Renal cortical epithelial cell (primary cell): ENCODE data around the gene PIGQ. TPM values are rescaled to one million over a fixed set of nuclear protein-coding genes. Genes with fewer than 3 reads are reported as not detected.
A peak's percentile ranks its signal among the peaks of the same experiment; 100 is the strongest.

Source experiments
- DNase-seq: peaks from one replicate; pipeline ENCODE4 v3.0.0-alpha.2; 2011; ENCODE audit warnings: low read depth
- total RNA-seq: library from RNA; depleted of rRNA; stranded (reverse); fragments of >200 nt; gene quantifications from 2 replicates; pipeline ENCODE4 v1.2.3, GENCODE V29; 2014

The PIGQ gene
- total RNA-seq, 1 donor from 2014 or later = 68.5 TPM

DNA sequence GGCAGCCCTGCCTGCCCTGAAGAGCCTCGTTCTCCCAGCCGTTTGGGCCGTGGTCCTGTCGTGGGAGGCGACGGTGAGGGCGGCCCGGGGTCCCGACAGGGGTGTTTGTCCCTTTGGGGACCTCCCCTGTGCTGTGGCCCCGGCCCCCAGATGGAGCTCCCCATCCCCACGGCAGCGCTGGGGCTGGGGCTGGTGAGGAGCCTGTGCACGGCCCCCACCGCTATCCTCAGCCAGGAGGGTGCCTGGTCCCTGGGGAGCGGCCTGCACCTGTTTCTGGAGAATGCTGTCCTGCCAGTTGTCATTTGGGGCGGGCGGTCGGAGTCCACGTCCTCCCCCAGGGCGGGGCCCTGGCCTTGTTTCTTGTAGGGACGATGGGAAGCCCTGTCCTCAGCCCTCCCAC, 35.6 kb upstream of the PIGQ start:
- DNase-seq = no peak

DNA sequence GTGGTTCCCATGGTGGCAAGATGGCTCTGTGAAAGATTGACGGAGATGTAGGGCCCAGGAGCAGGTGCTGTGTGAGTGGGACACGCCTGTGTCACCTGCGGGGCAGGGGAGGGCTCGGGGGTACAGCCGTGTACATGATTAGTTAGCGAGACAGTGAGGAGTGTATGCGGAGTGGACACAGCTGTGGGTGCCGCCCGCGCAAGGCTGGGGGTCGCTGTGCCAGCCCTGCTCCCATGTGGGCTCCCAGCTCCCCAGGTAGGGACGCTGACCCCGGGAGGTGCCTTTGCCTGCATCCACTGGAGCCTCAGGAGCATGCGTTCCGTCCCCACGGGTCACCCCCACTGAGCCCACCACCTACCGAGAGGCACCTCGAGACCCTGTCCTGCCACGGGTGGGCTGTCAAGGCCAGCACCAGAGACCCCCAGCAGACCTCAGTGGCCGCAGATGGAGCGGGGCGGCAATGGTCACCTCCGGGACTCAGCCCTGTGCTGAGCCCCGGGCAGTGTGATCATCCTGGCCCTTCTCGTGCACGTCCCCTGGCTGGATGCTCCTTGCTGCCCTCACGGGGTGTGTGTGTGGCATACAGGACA, 34.8 kb upstream of the PIGQ start:
- no peak for DNase-seq

DNA sequence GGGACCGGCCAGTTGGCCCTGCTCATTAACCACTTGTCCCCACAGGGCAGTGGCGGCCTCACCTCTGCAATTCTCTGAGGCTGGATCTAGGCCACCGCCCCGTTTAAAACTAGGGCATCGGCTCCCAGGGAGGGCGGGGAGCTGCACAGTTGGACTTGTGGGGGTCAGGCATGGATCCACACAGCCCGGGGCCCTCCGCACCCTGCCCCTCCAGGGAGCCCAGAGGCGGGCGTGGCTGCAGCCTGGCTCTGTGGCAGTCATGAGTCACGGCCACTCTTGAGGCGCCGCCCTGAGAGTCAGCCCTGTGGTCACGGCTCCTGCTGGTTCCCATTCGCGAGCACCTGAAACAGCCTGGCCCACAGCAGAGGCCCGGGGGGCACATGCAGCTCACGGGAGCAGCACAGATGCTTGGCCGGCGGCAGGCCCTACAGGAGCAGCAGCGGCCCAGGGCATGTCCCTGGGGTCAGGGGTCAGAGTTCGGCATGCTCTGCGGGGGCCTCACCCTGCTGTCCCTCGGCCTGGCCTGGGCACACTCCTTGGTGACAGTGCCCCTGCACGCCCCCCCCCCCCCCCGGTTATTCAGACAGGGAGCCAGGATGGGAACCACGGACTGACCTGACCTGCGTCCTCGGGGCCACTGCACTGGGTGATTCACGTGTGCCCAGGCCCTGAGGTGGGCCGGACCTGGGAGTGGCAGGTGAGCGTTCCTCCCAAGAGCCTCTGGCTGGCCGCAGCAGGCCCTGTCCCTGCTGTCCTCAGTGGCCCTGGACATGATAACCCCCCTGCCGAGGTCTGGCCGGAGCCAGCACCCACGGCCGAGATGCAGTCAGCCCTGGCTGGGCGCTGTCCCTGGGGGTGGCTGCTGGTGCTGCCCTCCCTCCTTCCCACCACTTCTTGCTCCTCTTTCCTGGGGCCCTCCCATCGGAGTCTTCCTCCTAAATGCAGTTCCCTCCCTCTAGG, 34.0 kb upstream of the PIGQ start:
- DNase-seq = peak; percentile 43

DNA sequence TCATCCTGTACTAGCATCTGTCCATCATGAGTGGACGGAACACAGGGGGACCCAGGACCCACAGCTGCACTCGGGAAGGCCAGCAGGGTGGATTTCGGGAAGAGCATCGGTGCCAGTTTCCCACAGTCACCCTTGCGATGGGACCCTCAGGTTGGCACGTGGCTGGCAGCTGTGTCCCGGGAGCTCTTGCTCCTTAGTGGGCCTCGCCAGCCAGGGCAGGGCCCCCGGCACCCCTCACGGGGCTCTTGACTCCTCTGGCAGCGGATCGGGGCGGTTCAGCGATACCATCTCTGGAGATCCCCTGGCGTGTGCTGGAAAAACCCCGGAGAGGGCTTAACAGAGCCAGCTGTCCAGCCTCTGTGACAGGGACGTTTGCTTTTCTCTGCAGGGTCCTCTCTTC, 33.0 kb upstream of the PIGQ start:
- DNase-seq = no peak

DNA sequence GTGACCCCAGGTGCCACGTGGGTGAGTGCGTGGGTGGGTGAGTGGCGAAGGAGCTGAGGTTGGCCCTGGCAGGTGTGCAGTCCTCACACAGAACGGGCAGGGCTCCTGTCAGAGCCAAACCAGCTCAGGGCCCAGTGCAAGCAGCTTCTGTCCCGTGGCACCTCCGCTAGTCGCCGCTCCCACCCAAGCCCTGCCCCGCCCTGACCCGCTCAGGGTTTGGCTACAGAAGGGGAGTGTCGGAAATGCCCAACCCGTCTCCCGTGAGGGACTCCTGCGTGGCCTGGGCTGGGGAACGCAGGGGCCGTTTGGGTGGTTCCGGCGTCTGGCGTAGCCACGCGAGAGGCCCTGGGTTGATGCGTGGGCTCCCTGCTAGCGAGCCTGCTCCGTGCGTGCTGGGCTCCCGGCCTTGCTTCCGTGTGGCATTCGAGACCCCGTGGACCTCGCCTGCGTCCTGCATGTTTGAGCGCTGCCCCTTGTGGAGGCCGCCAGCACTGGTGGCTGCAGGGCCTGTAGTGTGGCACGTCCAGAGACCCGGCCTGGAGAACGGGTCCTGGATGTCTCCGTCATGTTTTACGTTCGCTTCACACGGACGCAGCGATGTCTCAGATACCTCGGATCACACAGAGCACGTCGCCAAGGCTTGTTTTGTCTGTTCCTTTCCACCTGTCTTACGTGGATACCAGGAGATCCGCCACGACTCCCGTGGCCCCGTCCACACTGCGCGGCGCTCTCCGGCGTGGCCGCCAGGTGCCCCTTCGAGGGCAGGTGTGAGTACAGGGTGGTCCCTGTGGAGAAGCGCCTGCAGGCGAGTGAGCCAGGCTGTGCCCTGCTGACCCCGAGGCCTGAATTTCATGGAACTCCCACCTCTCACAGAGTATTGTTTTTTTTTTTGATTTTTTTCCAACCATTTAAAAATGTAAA, 32.1 kb upstream of the PIGQ start:
- no peak for DNase-seq

DNA sequence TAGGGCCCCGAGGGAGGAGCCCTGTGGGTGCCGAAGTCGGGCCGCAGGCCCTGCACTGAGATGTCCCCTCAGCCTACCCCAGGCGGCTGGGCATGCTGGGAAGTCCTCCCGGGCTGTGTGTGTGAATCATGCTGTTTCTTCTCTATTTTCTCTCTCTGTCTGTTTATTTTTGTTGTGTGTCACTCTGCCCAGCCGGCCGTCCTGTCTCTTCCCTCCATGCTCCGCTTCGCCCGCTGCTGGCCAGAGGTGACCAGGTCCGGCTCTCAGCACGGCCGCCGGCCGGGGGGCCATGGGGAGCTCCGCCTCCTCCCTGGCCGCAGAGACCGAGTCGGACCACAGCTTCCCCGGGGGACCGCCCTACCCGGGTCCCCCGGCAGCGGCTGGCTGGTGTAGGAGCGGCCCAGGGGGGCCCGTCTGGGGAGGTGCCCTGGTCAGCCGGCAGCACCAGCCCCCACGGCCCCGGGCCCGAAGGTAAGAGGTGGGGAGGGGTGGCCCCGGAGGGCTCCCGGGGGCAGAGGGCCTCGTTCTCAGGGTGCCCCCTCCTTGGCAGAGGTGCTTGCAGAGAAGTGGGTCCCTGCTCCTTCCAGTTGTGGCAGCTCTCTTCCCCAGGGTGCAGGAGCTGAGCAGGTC, 29.8 kb upstream of the PIGQ start:
- no peak for DNase-seq

DNA sequence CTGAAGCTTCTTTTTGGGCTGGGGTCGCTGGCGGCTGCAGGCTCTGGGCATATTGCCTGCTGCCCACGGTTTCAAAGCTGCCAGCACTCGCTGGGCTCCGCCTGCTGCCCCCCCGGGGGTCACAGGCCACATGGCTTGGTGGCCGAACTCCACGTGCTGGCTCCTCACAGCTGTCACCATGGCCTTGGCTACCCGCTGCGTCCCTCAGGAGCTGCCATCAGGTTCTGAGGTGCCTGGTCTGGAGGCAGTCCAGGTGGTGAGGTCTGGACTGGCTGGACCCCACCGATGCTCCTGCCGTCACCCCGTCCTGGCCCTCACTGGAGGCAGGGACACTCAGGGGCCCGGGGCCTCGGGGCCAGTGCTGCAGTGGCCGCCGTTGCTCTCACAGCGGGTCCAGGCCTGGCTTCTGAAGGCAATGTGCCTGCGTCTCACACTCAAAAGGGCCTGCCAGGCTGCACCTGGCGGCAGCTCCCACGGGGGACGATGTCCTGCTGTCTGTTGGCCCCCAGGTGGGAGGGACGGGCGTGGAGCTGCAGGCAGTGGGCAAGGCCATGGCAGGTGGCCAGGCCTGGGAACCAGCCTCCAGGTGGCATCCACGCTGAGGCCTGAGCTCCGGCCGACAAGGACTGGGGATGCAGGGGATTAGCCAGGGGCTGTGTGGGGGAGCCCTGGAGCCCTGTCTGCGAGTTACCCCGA, 29.0 kb upstream of the PIGQ start:
- DNase-seq = no peak

DNA sequence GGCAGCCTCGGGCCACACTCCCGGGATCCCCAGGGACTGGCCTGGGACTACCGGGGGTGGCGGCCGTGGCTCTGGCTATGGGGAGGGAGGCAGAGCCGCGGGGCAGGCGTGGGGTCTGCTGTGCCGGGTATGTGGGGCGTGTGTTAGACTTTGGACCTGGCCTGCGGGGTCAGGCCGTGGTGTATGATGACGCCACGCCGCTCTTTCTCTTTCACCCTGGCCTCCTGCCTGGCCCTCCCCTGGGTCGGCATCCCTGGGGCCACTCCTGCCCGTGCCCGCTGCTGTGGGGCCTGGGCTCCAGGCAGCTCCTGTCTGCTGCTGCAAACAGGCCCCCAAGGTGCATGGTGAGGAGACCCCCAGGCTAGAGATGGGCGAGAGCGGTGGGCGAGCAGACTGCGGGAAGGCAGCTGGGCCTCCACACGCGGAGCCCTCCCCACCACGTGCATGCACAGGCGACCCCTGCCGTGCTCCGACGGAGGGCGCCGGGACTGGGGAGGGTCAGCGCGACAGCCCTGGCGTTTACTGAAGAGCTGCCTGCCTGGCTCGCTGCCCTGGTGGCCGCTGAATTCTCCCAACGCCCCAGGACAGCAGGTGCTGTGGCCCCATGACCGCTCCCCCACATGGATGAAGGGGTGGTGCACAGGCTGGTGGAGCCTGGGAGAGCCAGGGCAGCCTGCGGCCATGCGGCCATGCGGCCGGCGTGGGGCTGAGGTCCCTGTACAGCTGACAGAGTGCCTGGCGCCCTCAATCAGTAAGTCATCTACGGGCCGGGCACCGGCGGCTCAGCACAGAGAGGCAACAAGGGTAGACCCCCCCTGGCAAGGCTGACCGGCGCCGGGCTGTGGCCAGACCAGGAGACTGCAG, 26.2 kb upstream of the PIGQ start:
- DNase-seq = no peak

DNA sequence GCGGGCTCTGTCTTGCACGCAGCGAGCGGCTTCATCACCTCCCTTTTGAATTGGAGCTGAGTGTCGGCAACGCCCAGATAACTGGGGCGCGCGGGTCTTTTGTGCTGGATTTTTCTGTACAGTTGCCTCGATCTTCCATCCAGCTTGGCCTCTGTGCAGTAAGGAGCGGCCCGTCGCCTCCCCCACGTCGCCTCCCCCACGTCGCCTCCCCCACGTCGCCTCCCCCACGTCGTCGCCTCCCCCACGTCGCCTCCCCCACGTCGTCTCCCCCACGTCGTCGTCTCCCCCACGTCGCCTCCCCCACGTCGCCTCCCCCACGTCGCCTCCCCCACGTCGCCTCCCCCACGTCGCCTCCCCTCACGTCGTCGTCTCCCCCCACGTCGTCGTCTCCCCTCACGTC, 25.3 kb upstream of the PIGQ start:
- no peak for DNase-seq

DNA sequence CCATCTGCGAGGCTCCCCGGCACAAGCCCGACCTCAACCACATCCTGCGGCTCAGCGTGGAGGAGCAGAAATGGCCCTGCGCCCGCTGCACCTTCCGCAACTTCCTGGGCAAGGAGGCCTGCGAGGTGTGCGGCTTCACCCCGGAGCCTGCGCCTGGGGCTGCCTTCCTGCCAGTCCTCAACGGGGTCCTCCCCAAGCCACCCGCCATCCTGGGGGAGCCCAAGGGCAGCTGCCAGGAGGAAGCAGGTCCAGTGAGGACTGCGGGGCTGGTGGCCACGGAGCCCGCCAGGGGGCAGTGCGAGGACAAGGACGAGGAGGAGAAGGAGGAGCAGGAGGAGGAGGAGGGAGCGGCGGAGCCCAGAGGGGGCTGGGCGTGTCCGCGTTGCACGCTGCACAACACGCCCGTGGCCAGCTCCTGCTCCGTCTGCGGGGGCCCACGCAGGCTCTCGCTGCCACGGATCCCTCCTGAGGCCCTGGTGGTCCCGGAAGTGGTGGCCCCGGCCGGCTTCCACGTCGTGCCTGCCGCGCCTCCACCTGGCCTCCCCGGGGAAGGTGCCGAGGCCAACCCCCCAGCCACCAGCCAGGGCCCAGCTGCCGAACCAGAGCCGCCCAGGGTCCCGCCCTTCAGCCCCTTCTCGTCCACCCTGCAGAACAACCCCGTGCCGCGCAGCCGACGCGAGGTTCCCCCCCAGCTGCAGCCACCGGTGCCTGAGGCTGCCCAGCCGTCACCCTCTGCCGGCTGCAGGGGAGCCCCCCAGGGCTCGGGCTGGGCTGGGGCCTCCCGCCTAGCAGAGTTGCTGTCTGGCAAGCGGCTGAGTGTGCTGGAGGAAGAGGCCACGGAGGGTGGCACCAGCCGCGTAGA, 22.6 kb upstream of the PIGQ start:
- DNase-seq = no peak

DNA sequence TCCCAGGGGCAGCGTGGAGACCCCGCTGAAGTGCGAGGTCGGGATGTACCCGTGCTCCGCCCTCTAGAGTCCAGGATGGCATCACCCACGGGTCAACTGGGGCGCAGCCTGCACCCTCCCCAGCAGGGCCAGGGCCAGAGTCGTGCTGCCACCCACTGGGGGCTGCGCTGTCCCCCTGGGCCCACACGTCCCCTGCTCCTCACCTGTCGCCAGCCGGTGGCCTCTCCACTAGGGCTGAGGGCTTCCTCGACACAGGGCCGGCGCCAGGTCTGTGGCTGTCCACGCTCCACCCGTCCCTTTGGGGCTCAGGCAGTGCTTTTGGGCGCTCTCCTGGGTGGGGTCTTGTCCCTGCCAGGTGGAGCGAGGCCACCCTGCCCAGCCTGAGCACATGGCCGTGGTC, 21.2 kb upstream of the PIGQ start:
- DNase-seq = no peak

DNA sequence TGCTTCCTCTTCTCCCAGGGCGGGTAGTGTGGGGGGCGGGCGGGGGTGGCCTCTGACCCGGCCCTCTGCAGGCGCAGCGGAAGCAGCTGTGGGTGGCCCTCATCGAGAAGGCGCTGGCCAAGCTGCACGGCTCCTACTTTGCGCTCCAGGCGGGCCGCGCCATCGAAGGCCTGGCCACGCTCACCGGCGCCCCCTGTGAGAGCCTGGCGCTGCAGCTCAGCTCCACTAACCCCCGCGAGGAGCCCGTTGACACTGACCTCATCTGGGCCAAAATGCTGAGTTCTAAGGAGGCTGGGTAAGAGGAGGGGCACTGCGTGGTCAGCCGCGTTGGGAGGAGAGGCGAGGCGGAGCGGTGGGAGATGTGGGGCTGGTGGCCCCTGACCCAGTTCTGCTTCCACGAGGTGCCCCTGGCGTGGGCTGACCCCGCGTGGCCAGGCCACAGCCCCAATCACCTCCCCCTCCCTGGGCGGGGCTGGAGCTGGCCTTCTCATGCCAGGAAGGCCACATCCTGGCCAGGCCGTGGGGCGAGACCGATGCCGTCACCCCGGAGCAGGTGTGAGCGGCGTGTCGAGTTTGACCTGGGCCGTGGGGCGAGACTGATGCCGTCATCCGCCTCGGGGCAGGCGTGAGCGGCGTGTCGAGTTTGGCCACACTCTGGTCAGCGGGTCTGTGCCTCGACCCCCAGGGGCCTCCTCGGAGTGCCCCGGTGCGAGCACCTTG, 20.1 kb upstream of the PIGQ start:
- no peak for DNase-seq

DNA sequence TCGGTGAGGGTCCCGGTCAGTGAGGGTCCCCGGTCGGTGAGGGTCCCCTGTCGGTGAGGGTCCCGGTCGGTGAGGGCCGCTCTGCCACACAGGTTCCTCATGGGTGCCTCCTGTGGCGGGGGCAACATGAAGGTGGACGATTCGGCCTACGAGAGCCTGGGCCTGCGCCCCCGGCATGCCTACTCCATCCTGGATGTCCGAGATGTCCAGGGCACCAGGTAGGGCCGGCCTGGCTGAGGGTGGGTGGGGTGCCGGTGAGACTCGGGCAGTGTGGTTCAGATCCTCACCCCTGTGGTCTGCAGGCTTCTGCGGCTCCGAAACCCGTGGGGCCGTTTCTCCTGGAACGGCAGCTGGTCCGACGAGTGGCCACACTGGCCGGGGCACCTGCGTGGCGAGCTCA, 18.6 kb upstream of the PIGQ start:
- no peak for DNase-seq

DNA sequence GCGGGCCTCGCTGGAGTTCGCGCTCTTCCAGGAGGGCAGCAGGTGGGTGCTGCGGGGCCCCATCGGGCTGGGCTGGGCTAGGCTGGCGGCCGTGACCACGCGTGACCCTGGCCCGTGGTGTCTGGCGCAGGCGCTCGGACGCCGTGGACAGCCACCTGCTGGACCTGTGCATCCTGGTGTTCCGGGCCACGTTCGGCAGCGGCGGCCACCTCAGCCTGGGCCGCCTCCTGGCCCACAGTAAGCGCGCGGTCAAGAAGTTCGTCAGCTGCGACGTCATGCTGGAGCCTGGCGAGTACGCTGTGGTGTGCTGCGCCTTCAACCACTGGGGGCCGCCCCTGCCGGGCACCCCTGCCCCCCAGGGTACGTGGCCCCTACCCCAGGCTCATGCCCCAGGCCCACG, 17.6 kb upstream of the PIGQ start:
- DNase-seq = no peak

DNA sequence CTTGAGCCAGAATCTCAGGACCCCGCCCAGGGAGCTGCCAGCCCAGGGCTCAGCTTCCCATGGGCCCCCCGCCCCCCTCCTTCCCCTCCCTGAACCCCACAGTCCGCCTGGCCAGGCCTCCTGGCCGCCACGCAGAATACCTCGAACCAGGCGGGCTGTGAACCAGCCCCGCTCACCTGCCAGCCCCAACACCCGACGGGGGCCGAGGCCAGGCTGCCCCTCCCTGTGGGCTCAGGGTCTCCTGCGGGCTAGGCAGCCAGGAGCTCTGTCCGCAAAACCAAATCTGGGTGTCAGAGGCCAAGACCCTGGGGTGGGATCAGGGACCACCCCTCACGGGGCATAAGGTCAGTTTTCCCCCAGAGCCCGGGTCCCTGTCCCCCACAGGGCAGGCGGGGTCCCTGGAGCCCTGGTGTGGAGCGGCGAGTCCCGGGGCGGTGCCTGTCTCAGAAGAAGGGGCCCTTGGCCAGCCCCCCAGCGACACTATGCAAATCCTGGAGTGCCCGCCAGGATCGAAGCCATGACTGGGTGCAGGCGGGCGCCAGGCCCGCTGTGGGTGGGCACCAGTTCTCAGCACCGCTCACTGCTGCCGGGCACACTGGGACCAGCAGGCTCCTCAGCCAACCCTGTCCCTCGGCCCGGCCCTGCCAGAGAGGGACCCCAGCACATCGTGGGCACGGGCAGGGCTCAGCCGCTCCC, 16.0 kb upstream of the PIGQ start:
- DNase-seq = no peak

DNA sequence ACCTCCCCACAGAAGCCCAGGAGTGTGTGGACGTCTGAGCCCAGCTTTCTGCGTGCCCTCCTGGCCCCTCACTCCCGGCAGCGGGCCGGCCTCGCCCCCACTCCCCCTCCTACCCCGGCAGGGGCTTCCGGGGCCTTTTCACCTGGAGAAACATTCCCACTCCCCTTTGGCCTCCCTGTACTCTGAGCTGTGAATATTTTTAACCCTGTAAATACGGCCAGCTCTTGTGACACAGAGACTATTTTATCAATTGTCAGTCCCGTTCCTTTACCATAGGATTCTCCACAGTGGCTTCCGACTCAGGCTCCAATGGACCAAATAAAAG, 15.5 kb upstream of the PIGQ start:
- DNase-seq = no peak

DNA sequence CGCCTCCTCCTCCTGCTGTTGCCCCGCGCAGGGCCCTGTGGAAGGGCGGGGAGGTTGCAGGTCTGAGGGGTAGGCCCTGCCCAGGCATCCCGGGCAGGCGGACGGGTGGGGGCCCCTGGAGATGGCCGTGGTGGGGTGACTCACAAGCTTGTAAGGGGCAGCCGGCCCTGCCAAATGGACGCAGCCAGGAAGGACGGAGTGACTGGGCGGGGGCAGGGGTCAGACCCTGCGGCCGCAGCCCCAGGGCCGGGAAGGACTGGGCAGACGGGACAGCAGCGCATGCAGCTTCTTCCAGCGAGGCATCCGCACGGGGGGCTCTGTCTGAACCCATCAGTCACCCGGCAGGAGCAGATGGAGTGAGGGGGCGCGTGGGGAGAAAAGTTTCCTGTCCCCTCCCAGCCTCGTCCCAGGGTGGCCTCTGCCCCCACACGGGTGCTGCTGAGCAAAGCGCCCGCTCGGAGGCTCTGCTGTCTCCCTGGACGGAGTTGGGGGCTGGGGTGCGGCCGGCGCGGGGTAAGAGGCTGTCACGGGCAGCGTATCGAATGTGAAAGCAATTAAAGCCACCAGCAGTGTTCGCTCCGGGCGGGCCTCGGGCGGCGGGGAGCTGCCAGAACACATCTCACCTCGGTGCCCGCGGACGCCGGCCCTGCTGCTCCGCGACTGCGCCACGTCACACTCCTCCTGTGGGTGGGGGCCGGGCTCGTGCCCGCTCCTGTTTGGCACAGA, 15.0 kb upstream of the PIGQ start:
- DNase-seq = no peak
